H1 (cell line): Measurements from ENCODE around the gene CBFA2T2. TPM values are rescaled to one million over a fixed set of nuclear protein-coding genes. Genes with fewer than 3 reads are reported as not detected.

Experiments
- RAD21 ChIP-seq, 2 experiments: IDR thresholded peaks in 1 of 2; conservative IDR thresholded peaks in 1 of 2; 2 replicates each; pipeline ENCODE4 v1.6.1; 2011; ENCODE audit warnings: low read depth in 2 of 2, low read length in 2 of 2, improper control_type of control experiment in 1 of 2, inconsistent platforms in 1 of 2, mild to moderate bottlenecking in 1 of 2, moderate library complexity in 1 of 2
- RFX5 ChIP-seq: IDR thresholded peaks from 2 replicates; pipeline ENCODE4 v1.6.1; 2011; ENCODE audit warnings: low read depth, low read length, improper control_type of control experiment, borderline replicate concordance
- polyA plus RNA-seq, 7 experiments: library from polyadenylated mRNA; depleted of rRNA in 3 of 7; stranded (reverse) in 5 of 7; unstranded in 2 of 7; fragments of >200 nt in 5 of 7; fragments of 200-250 nt in 2 of 7; gene quantifications; 1 replicate in 5 of 7; 2 replicates in 1 of 7; 4 replicates in 1 of 7; pipeline versions ENCODE4 v1.2.1 to v1.2.3, GENCODE V29; 2011 to 2013; ENCODE audit warnings: missing spikeins in 2 of 7, mixed read lengths in 2 of 7
- total RNA-seq: library from RNA; stranded (reverse); fragmentation: NEBNext Ultra II Directional; extraction: Animal tissue kit (Norgen Biotek cat#: 25700); gene quantifications from 2 replicates; pipeline ENCODE4 v1.2.1, GENCODE V29; 2021
- TF ChIP-seq, protein P1 (sequence below): fragments of 300-600 bp; sonication (generic); IDR thresholded peaks from 2 replicates; pipeline ENCODE4 v1.7.1; 2012; ENCODE audit warnings: low read length, moderate library complexity, mild to moderate bottlenecking, inconsistent platforms; ENCODE audit not compliant: insufficient replicate concordance

Gene CBFA2T2
- total and polyA plus RNA-seq, 2 of the 8 experiments (the other 6 are each of a cell fraction or from before 2014, with no cell fraction given), result 11.6 to 12.9 TPM

DNA sequence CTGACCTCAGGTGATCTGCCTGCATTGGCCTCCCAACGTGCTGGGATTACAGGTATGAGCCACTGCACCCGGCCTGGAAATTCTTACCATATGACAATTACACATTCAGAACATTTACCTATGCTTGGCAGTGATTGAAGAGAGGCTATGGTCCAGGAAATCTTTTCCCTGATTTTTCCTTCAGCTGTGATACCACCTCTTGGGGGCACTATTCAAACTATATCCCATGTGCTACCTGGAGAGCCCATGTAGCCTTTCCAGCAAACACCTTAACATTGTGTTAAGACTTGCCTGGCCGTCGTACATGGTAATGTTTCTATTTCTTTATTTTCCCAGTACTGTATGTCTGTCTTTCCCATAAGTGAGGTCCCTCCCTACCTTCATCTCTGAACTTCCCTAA is 110.5 kb downstream of the CBFA2T2 start (continued):
- TF ChIP-seq, protein P1, sequence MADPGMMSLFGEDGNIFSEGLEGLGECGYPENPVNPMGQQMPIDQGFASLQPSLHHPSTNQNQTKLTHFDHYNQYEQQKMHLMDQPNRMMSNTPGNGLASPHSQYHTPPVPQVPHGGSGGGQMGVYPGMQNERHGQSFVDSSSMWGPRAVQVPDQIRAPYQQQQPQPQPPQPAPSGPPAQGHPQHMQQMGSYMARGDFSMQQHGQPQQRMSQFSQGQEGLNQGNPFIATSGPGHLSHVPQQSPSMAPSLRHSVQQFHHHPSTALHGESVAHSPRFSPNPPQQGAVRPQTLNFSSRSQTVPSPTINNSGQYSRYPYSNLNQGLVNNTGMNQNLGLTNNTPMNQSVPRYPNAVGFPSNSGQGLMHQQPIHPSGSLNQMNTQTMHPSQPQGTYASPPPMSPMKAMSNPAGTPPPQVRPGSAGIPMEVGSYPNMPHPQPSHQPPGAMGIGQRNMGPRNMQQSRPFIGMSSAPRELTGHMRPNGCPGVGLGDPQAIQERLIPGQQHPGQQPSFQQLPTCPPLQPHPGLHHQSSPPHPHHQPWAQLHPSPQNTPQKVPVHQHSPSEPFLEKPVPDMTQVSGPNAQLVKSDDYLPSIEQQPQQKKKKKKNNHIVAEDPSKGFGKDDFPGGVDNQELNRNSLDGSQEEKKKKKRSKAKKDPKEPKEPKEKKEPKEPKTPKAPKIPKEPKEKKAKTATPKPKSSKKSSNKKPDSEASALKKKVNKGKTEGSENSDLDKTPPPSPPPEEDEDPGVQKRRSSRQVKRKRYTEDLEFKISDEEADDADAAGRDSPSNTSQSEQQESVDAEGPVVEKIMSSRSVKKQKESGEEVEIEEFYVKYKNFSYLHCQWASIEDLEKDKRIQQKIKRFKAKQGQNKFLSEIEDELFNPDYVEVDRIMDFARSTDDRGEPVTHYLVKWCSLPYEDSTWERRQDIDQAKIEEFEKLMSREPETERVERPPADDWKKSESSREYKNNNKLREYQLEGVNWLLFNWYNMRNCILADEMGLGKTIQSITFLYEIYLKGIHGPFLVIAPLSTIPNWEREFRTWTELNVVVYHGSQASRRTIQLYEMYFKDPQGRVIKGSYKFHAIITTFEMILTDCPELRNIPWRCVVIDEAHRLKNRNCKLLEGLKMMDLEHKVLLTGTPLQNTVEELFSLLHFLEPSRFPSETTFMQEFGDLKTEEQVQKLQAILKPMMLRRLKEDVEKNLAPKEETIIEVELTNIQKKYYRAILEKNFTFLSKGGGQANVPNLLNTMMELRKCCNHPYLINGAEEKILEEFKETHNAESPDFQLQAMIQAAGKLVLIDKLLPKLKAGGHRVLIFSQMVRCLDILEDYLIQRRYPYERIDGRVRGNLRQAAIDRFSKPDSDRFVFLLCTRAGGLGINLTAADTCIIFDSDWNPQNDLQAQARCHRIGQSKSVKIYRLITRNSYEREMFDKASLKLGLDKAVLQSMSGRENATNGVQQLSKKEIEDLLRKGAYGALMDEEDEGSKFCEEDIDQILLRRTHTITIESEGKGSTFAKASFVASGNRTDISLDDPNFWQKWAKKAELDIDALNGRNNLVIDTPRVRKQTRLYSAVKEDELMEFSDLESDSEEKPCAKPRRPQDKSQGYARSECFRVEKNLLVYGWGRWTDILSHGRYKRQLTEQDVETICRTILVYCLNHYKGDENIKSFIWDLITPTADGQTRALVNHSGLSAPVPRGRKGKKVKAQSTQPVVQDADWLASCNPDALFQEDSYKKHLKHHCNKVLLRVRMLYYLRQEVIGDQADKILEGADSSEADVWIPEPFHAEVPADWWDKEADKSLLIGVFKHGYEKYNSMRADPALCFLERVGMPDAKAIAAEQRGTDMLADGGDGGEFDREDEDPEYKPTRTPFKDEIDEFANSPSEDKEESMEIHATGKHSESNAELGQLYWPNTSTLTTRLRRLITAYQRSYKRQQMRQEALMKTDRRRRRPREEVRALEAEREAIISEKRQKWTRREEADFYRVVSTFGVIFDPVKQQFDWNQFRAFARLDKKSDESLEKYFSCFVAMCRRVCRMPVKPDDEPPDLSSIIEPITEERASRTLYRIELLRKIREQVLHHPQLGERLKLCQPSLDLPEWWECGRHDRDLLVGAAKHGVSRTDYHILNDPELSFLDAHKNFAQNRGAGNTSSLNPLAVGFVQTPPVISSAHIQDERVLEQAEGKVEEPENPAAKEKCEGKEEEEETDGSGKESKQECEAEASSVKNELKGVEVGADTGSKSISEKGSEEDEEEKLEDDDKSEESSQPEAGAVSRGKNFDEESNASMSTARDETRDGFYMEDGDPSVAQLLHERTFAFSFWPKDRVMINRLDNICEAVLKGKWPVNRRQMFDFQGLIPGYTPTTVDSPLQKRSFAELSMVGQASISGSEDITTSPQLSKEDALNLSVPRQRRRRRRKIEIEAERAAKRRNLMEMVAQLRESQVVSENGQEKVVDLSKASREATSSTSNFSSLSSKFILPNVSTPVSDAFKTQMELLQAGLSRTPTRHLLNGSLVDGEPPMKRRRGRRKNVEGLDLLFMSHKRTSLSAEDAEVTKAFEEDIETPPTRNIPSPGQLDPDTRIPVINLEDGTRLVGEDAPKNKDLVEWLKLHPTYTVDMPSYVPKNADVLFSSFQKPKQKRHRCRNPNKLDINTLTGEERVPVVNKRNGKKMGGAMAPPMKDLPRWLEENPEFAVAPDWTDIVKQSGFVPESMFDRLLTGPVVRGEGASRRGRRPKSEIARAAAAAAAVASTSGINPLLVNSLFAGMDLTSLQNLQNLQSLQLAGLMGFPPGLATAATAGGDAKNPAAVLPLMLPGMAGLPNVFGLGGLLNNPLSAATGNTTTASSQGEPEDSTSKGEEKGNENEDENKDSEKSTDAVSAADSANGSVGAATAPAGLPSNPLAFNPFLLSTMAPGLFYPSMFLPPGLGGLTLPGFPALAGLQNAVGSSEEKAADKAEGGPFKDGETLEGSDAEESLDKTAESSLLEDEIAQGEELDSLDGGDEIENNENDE, result no peak
- TF ChIP-seq RFX5 (no peak), RAD21 (IDR thresholded peaks at IDR 0.05 in 1 of 2, conservative IDR thresholded peaks at IDR 0.05 in 1 of 2; ENCODE audit: low read depth in 2 of 2, low read length in 2 of 2) (peak in 1 of 2 experiments; percentile 2; a peak in 1 of 4 replicates)
